Measurements from ENCODE around the gene PDE6A.

PDE6A gene
- total RNA-seq: 0 reads per million in 3 donors

GRCh38 chr5:149944666-149945065, at the start of gene PDE6A:
TSS of gene PDE6A (minus strand) at chr5:149944793. CDS start at chr5:149944673, 120 bp downstream.
- no peak within 1 kb of the TSS for H3K27ac ChIP-seq (ENCODE audit: insufficient read depth, low read length, poor library complexity, severe bottlenecking)
- H3K4me3 ChIP-seq (ENCODE audit: insufficient read depth, low read depth, low read length, poor library complexity, severe bottlenecking): no peak within 1 kb of the TSS
- no peaks in the 10 kb centered on the region for H3K36me3 ChIP-seq (ENCODE audit: control insufficient read depth, insufficient read depth, low read length)
- no peaks in the 10 kb centered on the region for H3K27me3 ChIP-seq (replicated peaks; ENCODE audit: control insufficient read depth, insufficient read depth, low read length, poor library complexity, severe bottlenecking)
- no peak for DNase-seq
- H3K9me3 ChIP-seq (ENCODE audit: control insufficient read depth, low read length): no peaks in the 10 kb centered on the region
- no peaks in the 10 kb centered on the region for H3K4me1 ChIP-seq (ENCODE audit: control insufficient read depth, insufficient read depth, low read length, poor library complexity, severe bottlenecking)

- Histone ChIP-seq H3K4me1 (ENCODE audit: control insufficient read depth, insufficient read depth, low read length, poor library complexity, severe bottlenecking) (no peaks in the 10 kb centered on the region), H3K27me3 (replicated peaks; ENCODE audit: control insufficient read depth, insufficient read depth, low read length, poor library complexity, severe bottlenecking) (no peaks in the 10 kb centered on the region), H3K4me3 (ENCODE audit: insufficient read depth, low read depth, low read length, poor library complexity, severe bottlenecking) (no peak overlapping the region), H3K9me3 (ENCODE audit: control insufficient read depth, low read length) (no peaks in the 10 kb centered on the region), H3K36me3 (ENCODE audit: control insufficient read depth, insufficient read depth, low read length) (peaks cover 8% of the 10 kb centered on the region), H3K27ac (ENCODE audit: insufficient read depth, low read length, poor library complexity, severe bottlenecking) (no peak overlapping the region)
- no peak for DNase-seq
These were observed 48.9 kb upstream of the PDE6A start for GRCh38 chr5:149993471-149993870.

DNA sequence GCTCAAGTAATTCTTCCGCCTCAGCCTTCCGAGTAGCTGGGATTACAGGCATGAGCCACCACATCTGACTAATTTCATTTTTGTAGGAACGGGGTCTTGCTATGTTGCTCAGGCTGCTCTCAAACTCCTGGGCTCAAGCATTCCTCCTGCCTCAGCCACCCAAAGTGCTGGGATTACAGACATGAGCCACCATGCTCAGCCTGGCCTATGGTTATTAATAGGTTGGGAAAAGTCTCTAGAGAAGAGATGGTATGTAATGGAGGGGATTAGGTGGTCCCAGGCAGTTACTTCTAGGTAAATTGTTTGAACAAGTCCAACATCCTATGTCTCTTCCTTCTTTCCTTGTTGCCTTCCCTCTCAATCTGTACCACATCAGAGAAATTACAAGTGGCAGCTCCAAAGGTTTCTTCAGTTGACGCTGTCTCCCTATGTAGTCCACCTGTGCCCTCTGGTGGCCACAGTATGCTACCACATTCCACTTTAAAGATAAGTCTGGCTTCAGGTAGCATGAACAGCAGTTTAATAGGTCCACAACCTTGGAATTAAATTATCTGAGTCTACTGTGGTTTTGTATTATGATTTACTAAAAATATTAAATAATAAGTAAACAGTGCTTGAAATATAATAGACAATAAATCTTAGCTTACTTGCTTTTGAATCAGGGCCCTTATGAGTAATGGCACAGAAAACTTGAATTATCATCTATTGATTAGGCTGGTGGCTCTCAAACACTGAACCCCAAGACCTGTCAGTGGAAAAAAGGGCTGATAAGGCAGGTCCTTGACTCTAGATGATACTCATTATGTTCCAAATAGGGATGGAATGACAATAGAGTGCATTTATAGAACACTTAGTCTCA, 46.2 kb upstream of the PDE6A start:
- Histone ChIP-seq H3K4me3 (ENCODE audit: insufficient read depth, low read depth, low read length, poor library complexity, severe bottlenecking) (no peak overlapping the region), H3K4me1 (ENCODE audit: control insufficient read depth, insufficient read depth, low read length, poor library complexity, severe bottlenecking) (no peaks in the 10 kb centered on the region), H3K27ac (ENCODE audit: insufficient read depth, low read length, poor library complexity, severe bottlenecking) (no peak overlapping the region), H3K27me3 (replicated peaks; ENCODE audit: control insufficient read depth, insufficient read depth, low read length, poor library complexity, severe bottlenecking) (no peaks in the 10 kb centered on the region), H3K36me3 (ENCODE audit: control insufficient read depth, insufficient read depth, low read length) (peaks cover 8% of the 10 kb centered on the region), H3K9me3 (ENCODE audit: control insufficient read depth, low read length) (no peaks in the 10 kb centered on the region)
- peak; percentile 25 to 51 (median 38) for DNase-seq

DNA sequence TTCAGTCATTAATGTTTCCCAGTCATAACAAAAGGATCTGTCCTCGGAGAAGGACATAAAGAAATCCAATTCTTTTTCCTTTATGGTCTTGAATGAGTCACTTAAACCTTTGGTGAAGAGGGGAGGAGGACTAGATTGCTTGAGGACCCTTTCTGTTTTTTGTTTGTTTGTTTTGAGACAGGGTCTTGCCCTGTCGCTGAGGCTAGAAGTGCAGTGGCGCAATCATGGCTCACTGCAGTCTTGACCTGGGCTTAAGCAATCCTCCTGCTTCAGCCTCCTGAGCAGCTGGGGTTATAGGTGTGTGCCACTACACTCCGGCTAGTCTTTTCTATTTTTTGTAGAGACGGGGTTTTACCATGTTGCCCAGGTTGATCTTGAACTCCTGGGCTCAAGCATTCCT, 43.5 kb upstream of the PDE6A start:
- H3K4me3 ChIP-seq (ENCODE audit: insufficient read depth, low read depth, low read length, poor library complexity, severe bottlenecking): no peak overlapping the region
- H3K27me3 ChIP-seq (replicated peaks; ENCODE audit: control insufficient read depth, insufficient read depth, low read length, poor library complexity, severe bottlenecking): no peaks in the 10 kb centered on the region
- DNase-seq: no peak
- H3K4me1 ChIP-seq (ENCODE audit: control insufficient read depth, insufficient read depth, low read length, poor library complexity, severe bottlenecking): no peaks in the 10 kb centered on the region
- no peaks in the 10 kb centered on the region for H3K36me3 ChIP-seq (ENCODE audit: control insufficient read depth, insufficient read depth, low read length)
- no peak overlapping the region for H3K27ac ChIP-seq (ENCODE audit: insufficient read depth, low read length, poor library complexity, severe bottlenecking)
- H3K9me3 ChIP-seq (ENCODE audit: control insufficient read depth, low read length): no peaks in the 10 kb centered on the region

DNA sequence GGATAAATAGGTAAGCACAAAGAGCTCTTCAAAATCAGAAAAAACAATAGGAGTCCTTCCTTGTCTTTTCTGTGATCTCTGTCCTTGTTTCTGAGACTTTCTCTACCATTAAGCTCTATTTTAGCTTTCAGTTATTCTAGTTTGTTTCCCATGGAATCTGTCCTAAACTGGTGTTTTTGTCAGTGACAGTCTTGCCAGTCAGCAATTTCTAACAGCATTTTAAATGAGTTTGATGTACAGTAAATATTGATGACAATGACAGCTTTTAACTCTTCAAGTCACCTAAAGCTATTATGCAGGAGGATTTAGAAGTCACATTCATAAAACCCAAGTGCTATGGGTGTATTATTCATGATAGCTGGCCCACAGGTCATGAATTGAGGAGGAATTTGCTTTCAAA, 37.9 kb upstream of the PDE6A start:
- H3K9me3 ChIP-seq (ENCODE audit: control insufficient read depth, low read length): no peaks in the 10 kb centered on the region
- H3K4me1 ChIP-seq (ENCODE audit: control insufficient read depth, insufficient read depth, low read length, poor library complexity, severe bottlenecking): no peaks in the 10 kb centered on the region
- H3K27ac ChIP-seq (ENCODE audit: insufficient read depth, low read length, poor library complexity, severe bottlenecking): no peak overlapping the region
- H3K36me3 ChIP-seq (ENCODE audit: control insufficient read depth, insufficient read depth, low read length): peaks cover 21% of the 10 kb centered on the region
- no peaks in the 10 kb centered on the region for H3K27me3 ChIP-seq (replicated peaks; ENCODE audit: control insufficient read depth, insufficient read depth, low read length, poor library complexity, severe bottlenecking)
- DNase-seq: no peak
- H3K4me3 ChIP-seq (ENCODE audit: insufficient read depth, low read depth, low read length, poor library complexity, severe bottlenecking): no peak overlapping the region

GRCh38 chr5:149981206-149981605, 36.6 kb upstream of the PDE6A start:
- no peak overlapping the region for H3K27ac ChIP-seq (ENCODE audit: insufficient read depth, low read length, poor library complexity, severe bottlenecking)
- no peaks in the 10 kb centered on the region for H3K9me3 ChIP-seq (ENCODE audit: control insufficient read depth, low read length)
- H3K36me3 ChIP-seq (ENCODE audit: control insufficient read depth, insufficient read depth, low read length): peaks cover 23% of the 10 kb centered on the region
- H3K27me3 ChIP-seq (replicated peaks; ENCODE audit: control insufficient read depth, insufficient read depth, low read length, poor library complexity, severe bottlenecking): no peaks in the 10 kb centered on the region
- H3K4me3 ChIP-seq (ENCODE audit: insufficient read depth, low read depth, low read length, poor library complexity, severe bottlenecking): no peak overlapping the region
- no peaks in the 10 kb centered on the region for H3K4me1 ChIP-seq (ENCODE audit: control insufficient read depth, insufficient read depth, low read length, poor library complexity, severe bottlenecking)
- no peak for DNase-seq

- H3K36me3 ChIP-seq (ENCODE audit: control insufficient read depth, insufficient read depth, low read length): peaks cover 23% of the 10 kb centered on the region
- no peak for DNase-seq
- H3K27me3 ChIP-seq (replicated peaks; ENCODE audit: control insufficient read depth, insufficient read depth, low read length, poor library complexity, severe bottlenecking): no peaks in the 10 kb centered on the region
- H3K27ac ChIP-seq (ENCODE audit: insufficient read depth, low read length, poor library complexity, severe bottlenecking): no peak overlapping the region
- H3K4me3 ChIP-seq (ENCODE audit: insufficient read depth, low read depth, low read length, poor library complexity, severe bottlenecking): no peak overlapping the region
- no peaks in the 10 kb centered on the region for H3K4me1 ChIP-seq (ENCODE audit: control insufficient read depth, insufficient read depth, low read length, poor library complexity, severe bottlenecking)
- no peaks in the 10 kb centered on the region for H3K9me3 ChIP-seq (ENCODE audit: control insufficient read depth, low read length)
These were observed 35.3 kb upstream of the PDE6A start for GRCh38 chr5:149979896-149980295.

DNA sequence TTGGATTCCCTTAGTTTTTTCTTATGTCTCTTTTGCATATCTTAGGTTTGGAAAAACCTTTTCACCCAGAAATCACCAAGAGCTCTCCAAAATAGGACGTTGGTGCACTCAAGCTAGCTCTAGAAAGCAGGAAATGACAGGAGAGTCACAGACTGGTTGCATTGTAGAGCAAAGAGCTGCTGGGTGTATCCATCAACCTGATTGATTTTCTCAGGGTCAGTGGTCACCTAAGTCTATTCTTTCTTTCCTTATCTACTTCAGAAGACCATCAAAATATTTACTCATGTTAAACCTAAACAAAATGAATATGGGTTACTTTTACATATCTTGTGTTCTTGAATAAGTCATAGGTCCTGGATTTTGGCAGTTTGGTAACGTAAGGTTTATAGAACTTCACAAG, 30.8 kb upstream of the PDE6A start:
- Histone ChIP-seq H3K4me3 (ENCODE audit: insufficient read depth, low read depth, low read length, poor library complexity, severe bottlenecking) (no peak overlapping the region), H3K27ac (ENCODE audit: insufficient read depth, low read length, poor library complexity, severe bottlenecking) (no peak overlapping the region), H3K4me1 (ENCODE audit: control insufficient read depth, insufficient read depth, low read length, poor library complexity, severe bottlenecking) (no peaks in the 10 kb centered on the region), H3K36me3 (ENCODE audit: control insufficient read depth, insufficient read depth, low read length) (peaks cover 18% of the 10 kb centered on the region), H3K9me3 (ENCODE audit: control insufficient read depth, low read length) (no peaks in the 10 kb centered on the region), H3K27me3 (replicated peaks; ENCODE audit: control insufficient read depth, insufficient read depth, low read length, poor library complexity, severe bottlenecking) (no peaks in the 10 kb centered on the region)
- no peak for DNase-seq

GRCh38 chr5:149969181-149969930, 24.8 kb upstream of the PDE6A start:
- no peak overlapping the region for H3K27ac ChIP-seq (ENCODE audit: insufficient read depth, low read length, poor library complexity, severe bottlenecking)
- DNase-seq: no peak
- H3K4me3 ChIP-seq (ENCODE audit: insufficient read depth, low read depth, low read length, poor library complexity, severe bottlenecking): no peak overlapping the region
- H3K9me3 ChIP-seq (ENCODE audit: control insufficient read depth, low read length): no peaks in the 10 kb centered on the region
- H3K4me1 ChIP-seq (ENCODE audit: control insufficient read depth, insufficient read depth, low read length, poor library complexity, severe bottlenecking): no peaks in the 10 kb centered on the region
- no peaks in the 10 kb centered on the region for H3K36me3 ChIP-seq (ENCODE audit: control insufficient read depth, insufficient read depth, low read length)
- no peaks in the 10 kb centered on the region for H3K27me3 ChIP-seq (replicated peaks; ENCODE audit: control insufficient read depth, insufficient read depth, low read length, poor library complexity, severe bottlenecking)

DNA sequence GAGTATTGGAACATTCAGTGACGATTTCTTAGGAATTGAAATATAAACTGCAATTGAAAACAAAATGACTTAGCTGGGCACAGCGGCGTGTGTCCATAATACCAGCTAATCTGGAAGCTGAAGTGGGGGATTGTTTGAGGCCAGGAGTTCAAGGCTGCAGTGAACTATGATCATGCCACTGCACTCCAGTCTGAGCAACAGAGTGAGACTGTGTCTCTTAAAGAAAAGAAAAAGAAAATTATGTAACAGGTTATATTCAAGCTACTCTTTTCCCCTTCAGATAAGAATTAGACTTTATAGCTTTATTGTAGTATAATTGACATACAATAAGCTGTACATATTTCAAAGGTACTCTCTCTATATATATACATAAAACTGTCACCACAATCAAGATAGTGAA, 22.4 kb upstream of the PDE6A start:
- Histone ChIP-seq H3K27me3 (replicated peaks; ENCODE audit: control insufficient read depth, insufficient read depth, low read length, poor library complexity, severe bottlenecking) (no peaks in the 10 kb centered on the region), H3K4me3 (ENCODE audit: insufficient read depth, low read depth, low read length, poor library complexity, severe bottlenecking) (no peak overlapping the region), H3K36me3 (ENCODE audit: control insufficient read depth, insufficient read depth, low read length) (no peaks in the 10 kb centered on the region), H3K9me3 (ENCODE audit: control insufficient read depth, low read length) (no peaks in the 10 kb centered on the region), H3K4me1 (ENCODE audit: control insufficient read depth, insufficient read depth, low read length, poor library complexity, severe bottlenecking) (no peaks in the 10 kb centered on the region), H3K27ac (ENCODE audit: insufficient read depth, low read length, poor library complexity, severe bottlenecking) (no peak overlapping the region)
- no peak for DNase-seq

Data from effector memory CD4-positive, alpha-beta T cell (primary cell).